Lung (tissue), 12 donors: ENCODE measurements around the gene GABBR2. TPM values are rescaled to one million over a fixed set of nuclear protein-coding genes. Genes with fewer than 3 reads are reported as not detected.
"Not testable (repeated sequence)": the region's sequence is repeated elsewhere in the genome, so short reads cannot be mapped to it uniquely, and the experiment has no call there.

Source experiments
- ATAC-seq: fragments of 200-7000 bp; cut with Tn5 transposase; one replicate; pipeline ENCODE4 v1.9.1; 2020; ENCODE audit warnings: moderate number of reproducible peaks; ENCODE audit not compliant: insufficient read depth, low FRiP score
- DNase-seq, 3 donors: peaks; one replicate each; pipeline ENCODE4 v3.0.0-alpha.2; 2013 to 2017
- H3K27ac ChIP-seq, 2 donors: one replicate each; pipeline ENCODE4 v1.5.1; 2013; ENCODE audit warnings: mild to moderate bottlenecking in 2 of 2, moderate library complexity in 2 of 2, control low read depth in 1 of 2, inconsistent platforms in 1 of 2, low read depth in 1 of 2, low read length in 1 of 2
- H3K27me3 ChIP-seq, 3 donors: one replicate each; pipeline ENCODE4 v1.5.1; 2013; ENCODE audit warnings: low read length in 2 of 3; ENCODE audit not compliant: control insufficient read depth in 3 of 3, insufficient read depth in 3 of 3
- H3K36me3 ChIP-seq, 4 donors: one replicate each; pipeline ENCODE4 v1.5.1; 2013; ENCODE audit warnings: low read length in 4 of 4, mild to moderate bottlenecking in 1 of 4, moderate library complexity in 1 of 4; ENCODE audit not compliant: control insufficient read depth in 4 of 4, insufficient read depth in 4 of 4
- H3K4me1 ChIP-seq, 5 donors: one replicate each; pipeline ENCODE4 v1.5.1; 2013; ENCODE audit warnings: low read length in 5 of 5, mild to moderate bottlenecking in 2 of 5, moderate library complexity in 1 of 5; ENCODE audit not compliant: control insufficient read depth in 5 of 5, insufficient read depth in 5 of 5
- H3K4me3 ChIP-seq: one replicate; pipeline ENCODE4 v1.5.1; 2013; ENCODE audit warnings: mild to moderate bottlenecking, control low read depth, moderate library complexity
- H3K9ac ChIP-seq, 2 donors: one replicate each; pipeline ENCODE4 v1.5.1; 2013; ENCODE audit warnings: low read length in 2 of 2, control low read depth in 1 of 2; ENCODE audit not compliant: insufficient read depth in 1 of 2
- H3K9me3 ChIP-seq, 4 donors: one replicate each; pipeline ENCODE4 v1.5.1; 2013; ENCODE audit warnings: low read length in 3 of 4, mild to moderate bottlenecking in 1 of 4, moderate library complexity in 1 of 4; ENCODE audit not compliant: control insufficient read depth in 4 of 4, insufficient read depth in 3 of 4
- WGBS, 2 donors: extraction: QIAGEN DNeasy Blood & Tissue Kit; methylation state at CpG; one replicate each; pipeline ENCODE4 v1.1.7; 2013; 5-methylcytosine and 5-hydroxymethylcytosine counted together
- polyA plus RNA-seq, 2 donors: library from polyadenylated mRNA; stranded (reverse); fragments of 200-250 nt; gene quantifications; one replicate each; pipeline ENCODE4 v1.2.1, GENCODE V29; 2013
- total RNA-seq, 2 donors: library from RNA; depleted of rRNA in 1 of 2; stranded (reverse); fragments of >200 nt in 1 of 2; gene quantifications; one replicate each; pipeline ENCODE4 v1.2.1, GENCODE V29; 2014 to 2021
- TF ChIP-seq, protein P1 (sequence below): IDR thresholded peaks from 2 replicates; pipeline ENCODE4 v1.5.1; 2012; ENCODE audit warnings: mild to moderate bottlenecking; ENCODE audit errors: control extremely low read depth, extremely low read depth
- donor health status: control.
- donor health status: control.
- donor health status: Bipolar disorder and iron deficiency.
- donor health status: healthy.
- donor health status: DM: yes; HTN: yes; CAD: no.

The GABBR2 gene
- total and polyA plus RNA-seq, 4 donors: 0.40 to 1.8 (median 0.64) TPM

DNA sequence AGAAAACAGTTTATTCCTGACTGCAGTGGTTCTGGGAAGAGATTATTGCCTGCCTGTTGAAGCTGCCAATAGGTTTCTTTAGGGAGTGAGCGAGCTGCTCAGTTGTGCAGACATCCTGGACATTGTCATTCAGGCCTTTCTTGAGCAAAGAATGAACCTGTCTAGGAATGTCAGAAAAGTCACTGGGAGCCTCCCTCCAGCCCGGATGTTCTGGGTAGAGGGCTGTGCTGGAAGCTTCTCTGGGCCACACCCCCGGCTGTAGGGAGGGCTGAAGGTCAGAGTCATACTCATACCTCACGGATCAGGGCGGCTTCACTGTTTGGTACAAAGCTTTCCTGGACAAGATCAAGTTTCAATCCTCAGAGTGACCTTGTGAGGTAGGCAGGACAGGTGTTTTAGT, 419.9 kb downstream of the GABBR2 start:
- H3K4me3 ChIP-seq: no peak overlapping the region
- no peak for DNase-seq
- no peak overlapping the region for H3K27ac ChIP-seq

DNA sequence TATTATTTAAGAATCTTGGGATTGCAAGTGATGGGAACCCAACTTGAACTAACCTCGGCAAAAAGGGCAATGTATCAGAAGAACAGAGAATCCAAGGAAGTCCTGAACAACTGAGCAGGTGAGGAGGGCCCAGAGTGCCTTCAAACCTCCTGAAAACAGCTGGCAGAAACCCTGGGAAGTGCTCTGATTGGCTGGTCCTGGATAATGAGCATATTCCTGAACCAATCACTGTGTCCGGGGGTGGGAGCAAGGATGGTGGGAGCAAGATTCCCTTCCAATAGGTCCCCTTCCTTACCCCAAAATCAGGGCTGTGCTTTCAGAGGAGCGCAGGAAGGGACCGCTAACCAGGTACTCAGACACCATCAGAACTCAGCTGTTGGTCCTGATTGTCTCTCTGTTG, 421.4 kb downstream of the GABBR2 start:
- ATAC-seq: no peak
- Histone ChIP-seq H3K9me3 (no peaks in the 10 kb centered on the region), H3K27me3 (no peaks in the 10 kb centered on the region), H3K4me3 (no peak overlapping the region), H3K9ac (no peak overlapping the region), H3K4me1 (no peaks in the 10 kb centered on the region), H3K36me3 (no peaks in the 10 kb centered on the region), H3K27ac (no peak overlapping the region)
- DNase-seq: no peak
- 95 to 96% methylated on average over 4 of the region's 4 CpGs for WGBS, 2 donors
- TF ChIP-seq, protein P1, sequence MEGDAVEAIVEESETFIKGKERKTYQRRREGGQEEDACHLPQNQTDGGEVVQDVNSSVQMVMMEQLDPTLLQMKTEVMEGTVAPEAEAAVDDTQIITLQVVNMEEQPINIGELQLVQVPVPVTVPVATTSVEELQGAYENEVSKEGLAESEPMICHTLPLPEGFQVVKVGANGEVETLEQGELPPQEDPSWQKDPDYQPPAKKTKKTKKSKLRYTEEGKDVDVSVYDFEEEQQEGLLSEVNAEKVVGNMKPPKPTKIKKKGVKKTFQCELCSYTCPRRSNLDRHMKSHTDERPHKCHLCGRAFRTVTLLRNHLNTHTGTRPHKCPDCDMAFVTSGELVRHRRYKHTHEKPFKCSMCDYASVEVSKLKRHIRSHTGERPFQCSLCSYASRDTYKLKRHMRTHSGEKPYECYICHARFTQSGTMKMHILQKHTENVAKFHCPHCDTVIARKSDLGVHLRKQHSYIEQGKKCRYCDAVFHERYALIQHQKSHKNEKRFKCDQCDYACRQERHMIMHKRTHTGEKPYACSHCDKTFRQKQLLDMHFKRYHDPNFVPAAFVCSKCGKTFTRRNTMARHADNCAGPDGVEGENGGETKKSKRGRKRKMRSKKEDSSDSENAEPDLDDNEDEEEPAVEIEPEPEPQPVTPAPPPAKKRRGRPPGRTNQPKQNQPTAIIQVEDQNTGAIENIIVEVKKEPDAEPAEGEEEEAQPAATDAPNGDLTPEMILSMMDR: no peak

More for the DNA sequence above, 419.9 kb downstream of the GABBR2 start:
- H3K4me1 ChIP-seq: no peaks in the 10 kb centered on the region
- no peak overlapping the region for H3K9ac ChIP-seq
- H3K9me3 ChIP-seq: no peaks in the 10 kb centered on the region
- H3K36me3 ChIP-seq: no peaks in the 10 kb centered on the region
- TF ChIP-seq, protein P1: no peak
- ATAC-seq: no peak
- H3K27me3 ChIP-seq: no peaks in the 10 kb centered on the region
- 74 to 79% methylated on average over 5 of the region's 5 CpGs for WGBS, 2 donors

DNA sequence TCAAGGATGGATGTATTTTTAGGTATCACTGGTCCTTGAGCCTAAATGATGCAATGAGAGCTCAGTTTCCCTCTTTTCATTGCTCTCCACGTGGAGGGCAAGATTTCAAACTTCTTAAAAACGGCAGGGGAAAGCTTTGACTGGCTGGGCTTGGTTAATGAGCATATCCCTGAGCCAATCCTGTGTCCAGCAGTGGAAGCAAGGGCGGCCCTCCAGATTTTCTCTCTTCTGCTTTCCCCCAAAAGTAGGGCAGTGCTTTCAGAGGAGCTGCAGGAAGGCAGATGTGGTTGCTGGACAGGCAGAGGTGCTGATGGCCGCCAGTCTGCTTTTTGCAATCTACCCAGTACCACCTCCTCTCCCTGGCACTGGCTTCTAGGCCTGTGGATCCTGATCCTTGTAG, 423.3 kb downstream of the GABBR2 start:
- H3K4me1 ChIP-seq: no peaks in the 10 kb centered on the region
- TF ChIP-seq, protein P1: no peak
- WGBS, 2 donors: 75 to 77% methylated on average over 4 of the region's 4 CpGs
- no peak overlapping the region for H3K4me3 ChIP-seq
- H3K9ac ChIP-seq: no peak overlapping the region
- no peak overlapping the region for H3K27ac ChIP-seq
- no peaks in the 10 kb centered on the region for H3K36me3 ChIP-seq
- DNase-seq: no peak
- no peaks in the 10 kb centered on the region for H3K27me3 ChIP-seq
- H3K9me3 ChIP-seq: no peaks in the 10 kb centered on the region
- no peak for ATAC-seq

DNA sequence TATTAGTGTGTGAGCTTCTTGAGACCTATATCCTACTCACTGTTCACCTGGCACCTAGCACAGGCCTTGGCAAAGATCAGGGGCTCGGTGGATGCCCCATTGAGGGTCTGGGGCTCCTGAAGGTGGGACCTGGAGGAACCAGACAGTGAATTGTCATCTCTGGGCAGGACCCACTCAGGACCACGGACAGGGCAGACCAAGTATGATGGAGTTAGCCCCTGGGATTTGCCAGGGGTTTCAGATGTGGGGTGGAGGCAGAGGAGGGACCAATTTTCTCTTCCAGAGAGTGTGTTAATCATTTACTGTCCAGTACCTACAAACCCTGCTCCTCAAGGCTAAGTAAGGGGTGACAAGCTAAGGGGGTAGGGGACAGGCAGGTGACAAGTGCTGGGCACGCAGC, 424.0 kb downstream of the GABBR2 start:
- no peak for DNase-seq
- no peaks in the 10 kb centered on the region for H3K9me3 ChIP-seq
- H3K36me3 ChIP-seq: no peaks in the 10 kb centered on the region
- no peak overlapping the region for H3K9ac ChIP-seq
- H3K4me1 ChIP-seq: no peaks in the 10 kb centered on the region
- WGBS, 2 donors: 73 to 77% methylated on average over 3 of the region's 3 CpGs
- no peak overlapping the region for H3K27ac ChIP-seq
- H3K27me3 ChIP-seq: no peaks in the 10 kb centered on the region
- TF ChIP-seq, protein P1: no peak
- no peak for ATAC-seq
- H3K4me3 ChIP-seq: no peak overlapping the region

DNA sequence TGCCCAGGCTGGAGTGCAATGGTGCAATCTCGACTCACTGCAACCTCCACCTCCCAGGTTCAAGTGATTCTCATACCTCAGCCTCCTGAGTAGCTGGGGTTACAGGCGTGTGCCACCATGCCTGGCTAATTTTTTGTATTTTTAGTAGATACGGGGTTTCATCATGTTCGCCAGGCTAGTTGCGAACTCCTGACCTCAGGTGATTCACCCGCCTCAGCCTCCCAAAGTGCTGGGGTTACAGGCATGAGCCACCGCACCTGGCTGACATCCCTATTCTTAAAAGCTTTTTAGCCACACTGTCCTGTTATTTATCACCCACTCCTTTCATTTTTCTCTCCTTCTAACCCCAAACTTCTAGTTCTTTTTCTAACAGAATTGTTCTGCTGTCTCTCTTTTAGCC, 425.6 kb downstream of the GABBR2 start:
- 72 to 78% methylated on average over 7 of the region's 7 CpGs for WGBS, 2 donors
- not testable (repeated sequence) for H3K4me3 ChIP-seq, H3K9ac ChIP-seq, H3K4me1 ChIP-seq, H3K9me3 ChIP-seq, H3K36me3 ChIP-seq, H3K27ac ChIP-seq, H3K27me3 ChIP-seq, DNase-seq, ATAC-seq
